Sigmoid colon (tissue), 7 donors: ENCODE results near the gene CTSA. TPM values are rescaled to one million over a fixed set of nuclear protein-coding genes. Genes with fewer than 3 reads are reported as not detected.
"Not testable (repeated sequence)": the region's sequence is repeated elsewhere in the genome, so short reads cannot be mapped to it uniquely, and the experiment has no call there.

ENCODE experiments used
- DNase-seq: peaks from one replicate; pipeline ENCODE4 v3.0.0-alpha.2; 2019
- H3K27ac ChIP-seq, 4 donors: fragments of 200-600 bp; sonication (generic); one replicate each; pipeline ENCODE4 v1.5.1; 2016 to 2019; ENCODE audit warnings: mild to moderate bottlenecking in 1 of 4
- H3K27me3 ChIP-seq, 3 donors: fragments of 200-600 bp; sonication (generic); one replicate each; pipeline ENCODE4 v1.5.1; 2019; ENCODE audit warnings: mild to moderate bottlenecking in 1 of 3
- H3K36me3 ChIP-seq, 4 donors: fragments of 200-600 bp; sonication (generic); one replicate each; pipeline ENCODE4 v1.5.1; 2016 to 2019
- H3K4me1 ChIP-seq, 4 donors: fragments of 200-600 bp; sonication (generic); one replicate each; pipeline ENCODE4 v1.5.1; 2017 to 2019
- H3K4me3 ChIP-seq, 4 donors: fragments of 200-600 bp; sonication (generic); one replicate each; pipeline ENCODE4 v1.5.1; 2017 to 2019; ENCODE audit warnings: mild to moderate bottlenecking in 2 of 4, moderate library complexity in 1 of 4
- H3K9me3 ChIP-seq, 4 donors: fragments of 200-600 bp in 3 of 4; sonication (generic) in 3 of 4; one replicate each; pipeline versions ENCODE4 v1.5.1 to v1.6.1; 2013 to 2019
- EP300 ChIP-seq, 4 donors: sonication (generic); formaldehyde crosslinking; IDR thresholded peaks; one replicate each; pipeline ENCODE4 v1.6.1; 2017; ENCODE audit warnings: antibody characterized with exemption in 4 of 4
- POLR2A ChIP-seq, 2 donors: fragments of 450-650 bp; IDR thresholded peaks; one replicate each; pipeline ENCODE4 v1.6.1; 2016; ENCODE audit warnings: antibody characterized with exemption in 2 of 2, mild to moderate bottlenecking in 2 of 2, moderate library complexity in 2 of 2
- POLR2AphosphoS5 ChIP-seq, 4 donors: sonication (generic); formaldehyde crosslinking; IDR thresholded peaks; one replicate each; pipeline ENCODE4 v1.6.1; 2017; ENCODE audit warnings: antibody characterized with exemption in 4 of 4
- WGBS, 2 donors: extraction: QIAGEN DNeasy Blood & Tissue Kit; methylation state at CpG; one replicate each; pipeline ENCODE4 v1.1.7; 2013; 5-methylcytosine and 5-hydroxymethylcytosine counted together
- intact Hi-C: fragments of 100-400 bp; cut with DNase I; formaldehyde crosslinking; loops from one replicate; pipeline ENCODE4 v1.15.1; 2023
- polyA plus RNA-seq, 3 donors: library from polyadenylated mRNA; stranded (reverse); fragments of 200-250 nt; gene quantifications; one replicate each; pipeline ENCODE4 v1.2.3, GENCODE V29; 2013
- total RNA-seq, 4 donors: library from RNA; depleted of rRNA; stranded (reverse); fragments of >200 nt; gene quantifications; one replicate each; pipeline ENCODE4 v1.1.0, GENCODE V29; 2016
- TF ChIP-seq, protein P1 (sequence below), 4 experiments: fragments of 450-650 bp in 3 of 4; fragments of 200-600 bp in 1 of 4; IDR thresholded peaks; one replicate each; pipeline ENCODE4 v1.5.1; 2016 to 2019; ENCODE audit warnings: antibody characterized with exemption in 4 of 4, mild to moderate bottlenecking in 3 of 4, moderate library complexity in 2 of 4
- donor health status: healthy with polysubstance abuse.
- donor health status: Bipolar disorder and iron deficiency.
- donor health status: healthy.

The CTSA gene
- total and polyA plus RNA-seq, 7 donors = 45.7 to 203 (median 64.9) TPM

DNA sequence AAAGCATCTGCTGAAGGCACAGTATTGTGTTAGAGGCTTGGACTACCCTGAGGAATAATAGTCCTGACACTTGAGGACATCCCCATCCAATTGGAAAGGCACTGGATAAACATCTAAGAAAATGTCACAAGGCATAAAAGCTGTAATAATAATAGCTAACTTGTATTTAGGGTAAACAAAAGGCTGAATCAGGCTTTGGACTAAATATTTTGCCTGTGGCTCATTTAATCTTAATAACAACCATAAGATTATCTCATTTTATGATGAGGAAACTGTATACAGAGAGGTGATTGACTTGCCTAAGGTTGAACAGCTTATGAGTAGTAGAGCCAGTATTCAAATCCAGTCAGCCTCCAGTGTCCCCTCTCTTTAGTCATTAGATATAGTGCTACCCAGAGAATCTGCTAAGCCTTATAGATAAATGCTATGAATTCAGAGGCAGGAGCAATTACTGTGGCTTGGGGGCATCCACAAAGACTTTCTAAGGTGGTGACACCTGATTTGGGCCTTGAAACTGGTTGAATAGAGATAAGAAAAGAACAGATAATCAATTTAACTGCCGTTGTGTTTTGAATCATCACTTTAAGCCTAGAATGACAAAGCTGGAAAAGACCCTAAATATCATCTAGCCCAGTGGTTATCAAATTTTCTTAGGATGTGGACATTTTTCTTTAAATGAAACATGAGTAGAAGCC lies 17.6 kb upstream of the CTSA start:
- DNase-seq = no peak
- TF ChIP-seq POLR2AphosphoS5 (IDR thresholded peaks at IDR 0.05) (no peak), POLR2A (IDR thresholded peaks at IDR 0.05) (no peak), EP300 (IDR thresholded peaks at IDR 0.05) (no peak)
- TF ChIP-seq, protein P1, sequence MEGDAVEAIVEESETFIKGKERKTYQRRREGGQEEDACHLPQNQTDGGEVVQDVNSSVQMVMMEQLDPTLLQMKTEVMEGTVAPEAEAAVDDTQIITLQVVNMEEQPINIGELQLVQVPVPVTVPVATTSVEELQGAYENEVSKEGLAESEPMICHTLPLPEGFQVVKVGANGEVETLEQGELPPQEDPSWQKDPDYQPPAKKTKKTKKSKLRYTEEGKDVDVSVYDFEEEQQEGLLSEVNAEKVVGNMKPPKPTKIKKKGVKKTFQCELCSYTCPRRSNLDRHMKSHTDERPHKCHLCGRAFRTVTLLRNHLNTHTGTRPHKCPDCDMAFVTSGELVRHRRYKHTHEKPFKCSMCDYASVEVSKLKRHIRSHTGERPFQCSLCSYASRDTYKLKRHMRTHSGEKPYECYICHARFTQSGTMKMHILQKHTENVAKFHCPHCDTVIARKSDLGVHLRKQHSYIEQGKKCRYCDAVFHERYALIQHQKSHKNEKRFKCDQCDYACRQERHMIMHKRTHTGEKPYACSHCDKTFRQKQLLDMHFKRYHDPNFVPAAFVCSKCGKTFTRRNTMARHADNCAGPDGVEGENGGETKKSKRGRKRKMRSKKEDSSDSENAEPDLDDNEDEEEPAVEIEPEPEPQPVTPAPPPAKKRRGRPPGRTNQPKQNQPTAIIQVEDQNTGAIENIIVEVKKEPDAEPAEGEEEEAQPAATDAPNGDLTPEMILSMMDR (IDR thresholded peaks at IDR 0.05) = no peak
- no peak overlapping the region for H3K4me3 ChIP-seq
- H3K36me3 ChIP-seq = peaks cover 0 to 21% (median 4%) of the 10 kb centered on the region in 4 donors
- intact Hi-C loops = no loop called here
- H3K27me3 ChIP-seq = no peaks in the 10 kb centered on the region
- 66 to 81% methylated on average over 1 of the region's 1 CpG for WGBS, 2 donors
- no peaks in the 10 kb centered on the region for H3K9me3 ChIP-seq
- H3K4me1 ChIP-seq = no peaks in the 10 kb centered on the region
- no peak overlapping the region for H3K27ac ChIP-seq

DNA sequence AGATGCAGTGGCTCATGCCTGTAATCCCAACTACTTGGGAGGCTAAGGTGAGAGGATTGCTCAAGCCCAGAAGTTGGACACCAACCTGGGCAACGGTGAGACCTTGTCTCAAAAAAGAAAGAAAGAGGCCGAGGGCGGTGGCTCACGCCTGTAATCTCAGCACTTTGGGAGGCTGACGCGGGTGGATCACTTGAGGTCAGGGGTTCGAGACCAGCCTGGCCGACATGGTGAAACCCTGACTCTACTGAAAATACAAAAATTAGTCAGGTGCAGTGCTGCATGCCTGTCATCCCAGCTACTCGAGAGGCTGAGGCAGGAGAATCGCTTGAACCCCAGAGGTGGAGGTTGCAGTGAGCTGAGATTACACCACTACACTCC lies 17.0 kb upstream of the CTSA start:
- H3K4me3 ChIP-seq, H3K4me1 ChIP-seq, H3K27ac ChIP-seq, H3K9me3 ChIP-seq, intact Hi-C loops, H3K27me3 ChIP-seq: not testable (repeated sequence)
- H3K36me3 ChIP-seq = peaks cover 0 to 24% (median 4%) of the 10 kb centered on the region in 4 donors
- DNase-seq = peak; percentile 8
- WGBS, 2 donors = 94% methylated on average over 10 of the region's 10 CpGs

DNA sequence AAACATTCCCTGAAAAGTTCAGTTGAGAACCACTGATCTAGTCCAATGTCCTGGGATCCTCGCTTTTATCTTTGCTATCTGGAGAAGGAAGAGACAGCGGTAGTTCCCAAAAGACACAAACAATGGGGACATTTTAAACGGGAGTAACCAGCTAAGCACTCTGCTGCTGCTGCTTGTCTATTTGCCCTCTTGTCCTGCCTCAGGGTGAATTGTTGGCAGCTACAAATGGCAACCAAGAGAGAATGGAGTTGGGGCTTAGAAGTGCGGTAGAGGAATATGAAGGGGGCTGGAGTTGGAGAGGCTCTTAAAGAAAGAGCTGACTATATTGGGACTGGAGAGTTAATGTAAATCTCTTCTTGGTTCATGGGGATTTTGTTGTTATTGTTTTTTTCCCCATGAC lies 16.6 kb upstream of the CTSA start:
- H3K36me3 ChIP-seq = peaks cover 0 to 24% (median 4%) of the 10 kb centered on the region in 4 donors
- no peaks in the 10 kb centered on the region for H3K27me3 ChIP-seq
- no peak overlapping the region for H3K27ac ChIP-seq
- H3K4me1 ChIP-seq = no peaks in the 10 kb centered on the region
- intact Hi-C loops = no loop called here
- H3K4me3 ChIP-seq = no peak overlapping the region
- H3K9me3 ChIP-seq = no peaks in the 10 kb centered on the region
- 83 to 90% methylated on average over 4 of the region's 4 CpGs for WGBS, 2 donors
- TF ChIP-seq POLR2AphosphoS5 (IDR thresholded peaks at IDR 0.05) = no peak
- TF ChIP-seq EP300 (IDR thresholded peaks at IDR 0.05) = no peak
- TF ChIP-seq, protein P1 (IDR thresholded peaks at IDR 0.05) = no peak
- TF ChIP-seq POLR2A (IDR thresholded peaks at IDR 0.05) = no peak
- no peak for DNase-seq

DNA sequence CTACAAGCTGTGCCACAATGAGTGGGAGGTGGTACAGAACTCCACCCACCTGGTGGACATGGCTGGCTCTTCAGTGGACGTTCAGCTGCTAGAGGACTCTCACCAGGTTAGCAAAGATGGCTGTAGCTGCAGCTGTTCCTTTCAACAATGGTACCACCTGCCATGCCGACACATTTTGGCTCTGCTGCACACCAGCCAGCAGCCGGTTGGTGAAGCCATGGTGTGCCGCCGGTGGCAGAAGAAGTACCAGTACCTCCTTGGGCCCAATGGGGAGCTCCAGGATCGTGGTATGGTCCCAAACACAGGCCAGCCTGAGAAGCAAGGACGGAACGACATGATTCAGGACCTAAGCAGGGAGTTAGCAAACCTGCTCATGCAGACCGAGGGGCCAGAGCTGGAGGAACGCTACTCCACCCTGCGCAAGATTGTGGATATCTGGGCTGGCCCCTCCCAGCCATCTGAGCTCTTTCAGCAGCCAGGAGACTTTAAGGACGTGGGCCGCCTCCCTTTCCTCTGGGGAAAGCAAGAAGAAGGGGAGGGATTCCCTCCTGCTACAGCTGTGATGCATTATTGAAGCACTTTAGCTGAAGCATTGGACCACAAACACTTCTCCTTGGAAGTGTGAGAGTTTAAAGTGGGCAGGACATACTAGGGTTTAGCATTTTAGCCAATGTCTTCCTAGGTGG lies 12.9 kb upstream of the CTSA start:
- H3K27me3 ChIP-seq = no peaks in the 10 kb centered on the region
- peaks cover 0 to 15% (median 10%) of the 10 kb centered on the region in 4 donors for H3K4me1 ChIP-seq
- H3K27ac ChIP-seq = peak overlapping the region in 1 of 4 donors; percentile 10
- intact Hi-C loops = no loop called here
- TF ChIP-seq EP300 (IDR thresholded peaks at IDR 0.05) (no peak), POLR2AphosphoS5 (IDR thresholded peaks at IDR 0.05) (no peak), POLR2A (IDR thresholded peaks at IDR 0.05) (no peak)
- TF ChIP-seq, protein P1 (IDR thresholded peaks at IDR 0.05) = no peak
- no peak for DNase-seq
- no peak overlapping the region for H3K4me3 ChIP-seq
- peaks cover 1 to 32% (median 10%) of the 10 kb centered on the region in 4 donors for H3K36me3 ChIP-seq
- H3K9me3 ChIP-seq = no peaks in the 10 kb centered on the region
- 91 to 93% methylated on average over 13 of the region's 13 CpGs for WGBS, 2 donors

DNA sequence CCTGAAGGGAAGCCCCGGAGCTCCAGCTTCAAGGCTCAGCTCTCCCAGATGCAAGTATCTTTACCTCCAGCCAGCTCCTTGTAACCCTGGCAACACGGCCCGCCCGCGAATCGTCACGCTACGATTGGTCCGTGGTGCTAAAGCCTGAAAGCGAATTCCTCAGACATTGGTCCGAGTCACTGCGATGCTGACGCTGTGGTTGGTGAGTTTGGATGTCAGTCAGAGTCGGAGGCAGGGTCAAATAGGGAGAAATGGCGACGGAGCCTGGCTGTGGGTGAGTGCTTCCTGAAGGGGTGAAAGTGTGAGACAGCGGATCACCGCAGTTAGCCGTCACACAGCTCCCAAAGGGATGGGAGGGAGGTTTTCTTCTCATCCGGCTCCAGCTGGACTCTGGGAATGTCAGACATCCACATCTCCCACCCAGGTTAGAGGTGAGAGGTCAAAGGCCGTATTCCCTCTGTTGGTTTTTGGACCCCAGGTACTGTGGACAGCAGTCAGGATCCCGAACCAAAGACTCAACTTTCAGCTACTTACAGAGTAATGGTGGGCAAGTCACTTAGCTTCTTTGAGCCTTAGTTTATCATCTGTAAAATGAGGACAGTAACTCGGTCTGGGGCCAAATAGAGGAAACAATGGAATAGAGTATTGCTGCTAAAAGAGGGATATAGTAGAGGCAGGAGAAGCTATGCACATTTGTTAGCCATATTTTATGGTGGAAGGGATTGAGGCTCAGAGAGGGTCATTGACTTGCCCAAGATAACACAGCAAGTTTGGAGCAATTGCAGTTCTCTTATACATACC lies 9.9 kb upstream of the CTSA start, which contains the start of gene ZSWIM1:
ZSWIM1 (plus strand) TSS at position 240 of the 801 bp plus-strand sequence. CDS start 1,366 bp downstream, outside the sequence.
- peaks cover 0 to 20% (median 12%) of the 10 kb centered on the region in 4 donors for H3K4me1 ChIP-seq
- H3K4me3 ChIP-seq = peak within 1 kb of the TSS; percentile 50 to 62 (median 54)
- H3K9me3 ChIP-seq = no peaks in the 10 kb centered on the region
- H3K27me3 ChIP-seq = no peaks in the 10 kb centered on the region
- 0 to 1% methylated on average over 23 of the region's 23 CpGs for WGBS, 2 donors
- H3K36me3 ChIP-seq = peaks cover 6 to 60% (median 16%) of the 10 kb centered on the region in 4 donors
- peak within 1 kb of the TSS; percentile 83 to 89 (median 85) for H3K27ac ChIP-seq
- no peak for TF ChIP-seq EP300 (IDR thresholded peaks at IDR 0.05)
- TF ChIP-seq POLR2AphosphoS5 (IDR thresholded peaks at IDR 0.05) = peak; percentile 51 to 84 (median 74)
- TF ChIP-seq, protein P1 (IDR thresholded peaks at IDR 0.05) = no peak
- TF ChIP-seq POLR2A (IDR thresholded peaks at IDR 0.05) = peak in 1 of 2 donors; percentile 53
- peak; percentile 100 for DNase-seq
- intact Hi-C loops = no loop called here
